ENCODE results near the gene KIAA1549. TPM values are rescaled to one million over a fixed set of nuclear protein-coding genes. Genes with fewer than 3 reads are reported as not detected.
"Not testable (repeated sequence)": the region's sequence is repeated elsewhere in the genome, so short reads cannot be mapped to it uniquely, and the experiment has no call there.

Gene KIAA1549
- total RNA-seq, 1 donor from 2014 or later = 5.7 TPM

DNA sequence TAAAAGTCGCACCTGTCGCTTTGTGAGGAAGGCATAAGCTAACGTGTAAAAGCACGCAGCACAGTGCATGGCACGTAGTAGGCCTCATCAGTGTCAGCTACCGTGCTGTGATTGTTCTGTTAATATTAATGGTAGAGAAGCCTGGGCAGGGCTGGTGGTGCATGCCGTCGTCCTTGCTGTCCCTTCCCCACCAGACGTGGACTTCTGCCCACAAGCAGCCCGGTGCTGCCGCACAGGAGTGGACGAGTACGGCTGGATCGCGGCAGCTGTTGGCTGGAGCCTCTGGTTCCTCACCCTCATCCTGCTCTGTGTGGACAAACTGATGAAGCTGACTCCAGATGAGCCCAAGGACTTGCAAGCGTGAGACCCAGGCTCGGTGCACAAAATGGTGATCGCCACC is 178.5 kb downstream of the KIAA1549 start:
- no peaks in the 10 kb centered on the region for H3K27me3 ChIP-seq
- DNase-seq (no peak), ATAC-seq (no peak)
- intact Hi-C loops (cut with DNase I) = no loop called here
- no peak overlapping the region for H3K27ac ChIP-seq
- H3K9me3 ChIP-seq = no peaks in the 10 kb centered on the region
- no peak overlapping the region for H3K4me3 ChIP-seq
- TF ChIP-seq, protein P1, sequence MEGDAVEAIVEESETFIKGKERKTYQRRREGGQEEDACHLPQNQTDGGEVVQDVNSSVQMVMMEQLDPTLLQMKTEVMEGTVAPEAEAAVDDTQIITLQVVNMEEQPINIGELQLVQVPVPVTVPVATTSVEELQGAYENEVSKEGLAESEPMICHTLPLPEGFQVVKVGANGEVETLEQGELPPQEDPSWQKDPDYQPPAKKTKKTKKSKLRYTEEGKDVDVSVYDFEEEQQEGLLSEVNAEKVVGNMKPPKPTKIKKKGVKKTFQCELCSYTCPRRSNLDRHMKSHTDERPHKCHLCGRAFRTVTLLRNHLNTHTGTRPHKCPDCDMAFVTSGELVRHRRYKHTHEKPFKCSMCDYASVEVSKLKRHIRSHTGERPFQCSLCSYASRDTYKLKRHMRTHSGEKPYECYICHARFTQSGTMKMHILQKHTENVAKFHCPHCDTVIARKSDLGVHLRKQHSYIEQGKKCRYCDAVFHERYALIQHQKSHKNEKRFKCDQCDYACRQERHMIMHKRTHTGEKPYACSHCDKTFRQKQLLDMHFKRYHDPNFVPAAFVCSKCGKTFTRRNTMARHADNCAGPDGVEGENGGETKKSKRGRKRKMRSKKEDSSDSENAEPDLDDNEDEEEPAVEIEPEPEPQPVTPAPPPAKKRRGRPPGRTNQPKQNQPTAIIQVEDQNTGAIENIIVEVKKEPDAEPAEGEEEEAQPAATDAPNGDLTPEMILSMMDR (IDR thresholded peaks at IDR 0.05) = no peak
- no peaks in the 10 kb centered on the region for H3K36me3 ChIP-seq
- no peaks in the 10 kb centered on the region for H3K4me1 ChIP-seq

DNA sequence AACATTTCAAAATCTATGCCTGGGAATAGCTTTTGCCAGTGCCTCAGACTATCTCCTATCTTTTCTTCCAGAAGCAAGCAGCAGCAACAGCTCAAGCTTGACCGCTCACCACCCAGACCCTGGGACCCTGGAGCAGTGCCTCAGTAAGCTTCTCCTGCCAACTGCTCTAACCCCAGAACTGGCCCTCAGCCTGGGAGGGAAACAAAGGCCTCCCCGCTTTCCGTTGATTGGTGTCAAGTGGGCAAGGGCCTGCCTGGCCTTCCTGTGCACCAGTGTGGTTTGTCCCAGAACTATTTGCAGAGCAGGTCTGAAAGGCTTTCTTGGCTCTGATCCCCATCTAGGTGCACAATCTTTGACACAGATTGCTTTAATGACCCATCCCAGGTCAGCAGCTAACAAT is 179.9 kb downstream of the KIAA1549 start:
- Histone ChIP-seq H3K4me1 (no peaks in the 10 kb centered on the region), H3K27ac (no peak overlapping the region), H3K9me3 (no peaks in the 10 kb centered on the region), H3K27me3 (no peaks in the 10 kb centered on the region), H3K36me3 (no peaks in the 10 kb centered on the region), H3K4me3 (no peak overlapping the region)
- TF ChIP-seq, protein P1 (IDR thresholded peaks at IDR 0.05) = no peak
- intact Hi-C loops (cut with DNase I) = no loop called here
- no peak for ATAC-seq
- no peak for DNase-seq

DNA sequence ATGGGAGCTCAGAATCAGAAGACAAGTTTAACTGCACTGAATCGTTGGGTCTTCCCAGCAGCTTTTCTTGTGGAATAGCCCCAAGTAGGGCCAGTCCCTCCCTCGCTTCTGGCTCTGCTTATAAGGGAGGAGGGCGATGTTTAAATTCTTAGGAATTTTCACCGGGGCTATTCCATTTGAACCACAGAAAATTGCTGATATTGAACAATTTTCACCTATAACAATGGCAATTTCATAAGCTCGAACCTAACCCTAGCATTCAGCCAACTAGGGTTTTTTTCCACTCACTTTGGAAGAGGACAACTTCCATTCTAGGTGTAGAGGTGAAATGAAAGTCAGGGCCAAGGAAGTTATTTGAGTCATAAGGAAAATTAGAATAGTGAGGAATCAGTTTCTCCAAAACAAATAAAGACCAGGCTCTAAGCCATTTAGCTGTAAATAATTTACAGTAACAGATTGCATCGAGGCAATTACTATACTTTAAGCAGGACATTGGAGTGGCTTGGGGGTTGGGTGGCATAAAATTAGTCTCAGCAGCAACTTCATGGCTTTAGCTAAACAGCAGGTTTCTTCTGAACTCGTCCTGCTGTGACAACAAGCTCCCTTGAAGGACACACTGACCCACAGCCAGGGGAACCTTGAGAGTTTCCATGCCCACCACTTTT is 181.7 kb downstream of the KIAA1549 start:
- intact Hi-C loops (cut with DNase I) = no loop called here
- no peak for DNase-seq
- no peak overlapping the region for H3K4me3 ChIP-seq

DNA sequence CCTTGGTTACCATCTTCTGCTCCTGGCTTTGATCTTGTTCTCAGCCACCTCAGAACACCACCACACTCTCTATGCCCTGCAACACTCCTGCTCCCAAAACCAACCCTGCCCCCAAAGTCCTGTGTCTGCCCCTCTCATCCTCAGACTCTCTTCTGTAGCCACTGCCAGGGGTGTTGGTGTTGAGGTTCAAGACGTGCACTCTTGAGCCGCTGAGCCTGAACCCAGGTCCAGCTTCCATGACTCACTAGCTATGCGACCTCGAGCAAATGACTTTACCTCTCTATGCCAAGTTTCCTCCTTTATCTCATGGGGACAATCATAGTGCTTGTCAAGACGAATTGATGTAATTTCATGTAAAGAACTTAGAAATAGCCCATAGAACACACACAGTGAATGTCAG is 182.4 kb downstream of the KIAA1549 start:
- Histone ChIP-seq H3K27me3 (no peaks in the 10 kb centered on the region), H3K36me3 (no peaks in the 10 kb centered on the region), H3K9me3 (no peaks in the 10 kb centered on the region), H3K4me3 (no peak overlapping the region), H3K27ac (no peak overlapping the region), H3K4me1 (no peaks in the 10 kb centered on the region)
- DNase-seq = no peak
- ATAC-seq = no peak
- TF ChIP-seq, protein P1 (IDR thresholded peaks at IDR 0.05) = no peak
- intact Hi-C loops (cut with DNase I) = no loop called here

More for the DNA sequence above, 181.7 kb downstream of the KIAA1549 start:
- Histone ChIP-seq H3K27me3 (no peaks in the 10 kb centered on the region), H3K36me3 (no peaks in the 10 kb centered on the region), H3K4me1 (no peaks in the 10 kb centered on the region), H3K27ac (no peak overlapping the region), H3K9me3 (no peaks in the 10 kb centered on the region)
- ATAC-seq = no peak
- TF ChIP-seq, protein P1 (IDR thresholded peaks at IDR 0.05) = no peak

DNA sequence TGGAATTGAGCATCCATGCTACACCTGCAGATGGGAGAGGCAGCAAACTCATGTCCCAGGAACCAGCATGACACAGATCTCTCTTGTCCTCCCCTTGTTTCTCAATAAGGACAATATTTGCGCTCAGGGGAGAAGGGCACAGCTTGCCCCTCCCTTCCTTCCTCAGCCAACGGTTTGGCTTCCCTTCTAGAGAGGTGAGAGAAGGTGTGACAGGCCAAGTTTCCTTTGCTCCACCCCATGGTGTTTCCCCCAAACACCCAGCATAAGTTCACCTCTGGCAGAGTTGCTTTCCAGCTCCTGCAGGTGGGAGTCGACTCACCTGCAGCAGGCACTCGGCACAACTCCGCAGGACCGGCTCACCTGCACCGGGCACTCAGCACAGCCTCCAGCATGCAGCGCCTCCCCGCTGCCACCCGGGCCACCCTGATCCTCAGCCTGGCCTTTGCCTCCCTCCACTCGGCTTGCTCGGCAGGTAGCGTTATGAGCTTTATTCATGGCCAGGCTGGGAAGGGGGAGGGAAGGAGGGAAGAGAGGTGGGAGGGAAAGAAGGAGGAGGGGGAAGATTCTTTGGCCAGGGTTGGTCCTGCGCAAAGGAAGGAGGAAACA is 183.4 kb downstream of the KIAA1549 start, which contains the start of the genes ATP6V0A4 and TMEM213:
ATP6V0A4 (minus strand) TSS at position 482 of the 606 bp plus-strand sequence. CDS start 26,949 bp downstream, outside the sequence.
TMEM213 (plus strand) TSS at position 280 of the 606 bp plus-strand sequence; CDS start at position 391, 111 bp downstream.
- Histone ChIP-seq H3K9me3 (no peaks in the 10 kb centered on the region), H3K27ac (no peak within 1 kb of the TSS), H3K4me3 (no peak within 1 kb of the TSS), H3K36me3 (no peaks in the 10 kb centered on the region), H3K27me3 (no peaks in the 10 kb centered on the region), H3K4me1 (no peaks in the 10 kb centered on the region)
- intact Hi-C loops (cut with DNase I) = no loop called here
- TF ChIP-seq, protein P1 (IDR thresholded peaks at IDR 0.05) = no peak
- DNase-seq (peak; percentile 75), ATAC-seq (peak; percentile 82)

DNA sequence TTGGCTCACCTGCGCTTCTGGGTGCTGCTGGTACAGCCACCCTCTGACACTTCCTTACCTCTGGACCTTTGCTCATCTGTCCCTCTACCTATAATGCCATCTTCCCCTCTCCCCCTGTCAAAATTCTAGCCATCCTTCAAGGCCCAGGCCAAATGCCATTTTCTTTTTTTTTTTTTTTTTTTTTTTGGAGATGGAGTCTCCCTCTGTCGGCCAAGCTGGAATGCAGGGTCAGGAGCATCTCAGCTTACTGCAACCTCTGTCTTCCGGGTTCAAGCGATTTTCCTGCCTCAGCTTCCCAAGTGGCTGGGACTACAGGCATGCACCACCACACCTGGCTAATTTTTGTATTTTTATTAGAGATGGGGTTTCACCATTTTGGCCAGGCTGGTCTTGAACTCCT is 184.1 kb downstream of the KIAA1549 start:
- DNase-seq; H3K27me3 ChIP-seq; intact Hi-C loops (cut with DNase I); H3K9me3 ChIP-seq; H3K4me1 ChIP-seq; H3K4me3 ChIP-seq; H3K36me3 ChIP-seq; ATAC-seq; H3K27ac ChIP-seq: not testable (repeated sequence)

All from upper lobe of right lung (tissue), 1 donor.